Stimulated activated CD4-positive, alpha-beta T cell treated with anti-CD3 and anti-CD28 coated beads, Interleukin-1b, Interleukin-23, amount 100 ng/mL, for 4 hours (primary cell): Measurements from ENCODE around the gene FIGN.

Experiments used
- DNase-seq, 2 donors: peaks; one replicate each; pipeline ENCODE4 v3.0.0-alpha.2; 2020; ENCODE audit warnings: low read depth in 2 of 2

FIGN gene

DNA sequence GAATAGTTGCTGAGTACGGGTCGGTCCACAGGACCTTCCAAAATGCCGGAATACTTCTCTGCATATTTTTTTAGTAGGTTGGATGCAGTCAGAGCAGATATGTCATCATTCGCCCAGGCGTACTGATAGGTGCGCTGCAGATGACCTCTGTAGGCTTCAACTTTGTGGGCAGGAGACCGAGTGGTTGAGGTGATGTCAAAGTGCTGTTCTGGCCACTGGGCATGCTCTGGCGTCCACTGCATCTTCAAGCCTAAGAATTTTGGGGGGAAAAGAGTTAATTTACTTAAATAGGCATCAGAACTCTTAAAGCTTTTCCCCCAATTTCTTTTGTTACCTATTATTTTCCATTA lies 124.3 kb downstream of the FIGN start:
- no peak for DNase-seq

DNA sequence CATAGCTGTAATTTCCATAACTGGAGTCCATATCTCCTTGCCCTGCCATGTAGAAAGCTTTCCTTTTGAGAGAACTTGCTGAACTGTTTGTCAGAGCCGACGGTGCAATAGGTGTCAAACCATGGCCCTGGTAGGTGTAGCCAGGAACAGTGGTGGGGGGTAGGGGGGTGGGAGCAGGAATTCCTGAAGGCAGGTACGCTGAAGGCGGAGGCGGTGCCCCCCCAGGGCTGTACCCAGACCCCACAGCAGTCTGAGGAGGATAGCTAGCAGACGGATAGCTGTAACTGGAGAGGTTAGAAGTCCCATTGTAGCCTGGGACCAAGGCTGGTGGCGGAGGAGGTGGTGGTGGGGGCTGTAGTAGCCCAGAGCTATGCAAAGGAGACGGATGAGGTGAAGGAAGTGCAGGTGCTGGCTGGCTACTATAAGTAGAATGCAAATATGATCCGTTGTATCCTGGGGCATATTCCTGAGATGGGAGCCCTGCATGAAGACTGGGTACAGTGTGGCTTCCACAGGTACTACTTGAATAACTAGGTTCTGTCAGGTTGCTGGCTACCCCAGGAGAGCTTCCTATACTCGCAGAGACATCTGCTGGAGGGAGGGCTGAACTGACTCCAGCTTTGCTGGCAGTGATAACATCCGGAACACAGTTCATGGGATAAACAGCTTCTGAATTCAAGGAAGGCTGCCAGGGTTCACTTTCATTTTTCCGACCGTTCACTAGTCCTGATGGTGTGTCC lies 124.8 kb downstream of the FIGN start:
- DNase-seq, result no peak

DNA sequence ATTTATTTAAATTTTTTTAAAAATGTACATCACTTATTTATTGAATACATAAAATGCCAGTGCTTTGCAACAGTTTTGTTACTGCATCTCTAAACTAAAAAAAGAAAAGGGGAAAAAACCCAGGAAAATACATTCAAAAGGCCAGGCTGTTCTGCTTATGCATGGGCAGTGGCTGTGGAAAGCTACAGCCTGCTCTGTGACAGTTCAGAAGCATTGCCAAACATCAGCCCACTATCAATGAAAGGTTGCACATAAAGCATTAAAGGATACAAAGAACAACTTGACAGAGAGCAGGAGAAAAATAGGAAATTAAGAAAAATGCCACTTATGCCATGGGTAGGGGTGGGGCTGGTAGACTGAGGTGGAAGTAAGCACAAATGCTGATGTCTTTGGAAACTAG lies 128.2 kb downstream of the FIGN start:
- no peak for DNase-seq

GRCh38 chr2:163606878-163607277 lies 128.9 kb downstream of the FIGN start:
- DNase-seq, result no peak

- DNase-seq, result no peak
These were observed 130.0 kb downstream of the FIGN start for GRCh38 chr2:163605779-163606178.

DNA sequence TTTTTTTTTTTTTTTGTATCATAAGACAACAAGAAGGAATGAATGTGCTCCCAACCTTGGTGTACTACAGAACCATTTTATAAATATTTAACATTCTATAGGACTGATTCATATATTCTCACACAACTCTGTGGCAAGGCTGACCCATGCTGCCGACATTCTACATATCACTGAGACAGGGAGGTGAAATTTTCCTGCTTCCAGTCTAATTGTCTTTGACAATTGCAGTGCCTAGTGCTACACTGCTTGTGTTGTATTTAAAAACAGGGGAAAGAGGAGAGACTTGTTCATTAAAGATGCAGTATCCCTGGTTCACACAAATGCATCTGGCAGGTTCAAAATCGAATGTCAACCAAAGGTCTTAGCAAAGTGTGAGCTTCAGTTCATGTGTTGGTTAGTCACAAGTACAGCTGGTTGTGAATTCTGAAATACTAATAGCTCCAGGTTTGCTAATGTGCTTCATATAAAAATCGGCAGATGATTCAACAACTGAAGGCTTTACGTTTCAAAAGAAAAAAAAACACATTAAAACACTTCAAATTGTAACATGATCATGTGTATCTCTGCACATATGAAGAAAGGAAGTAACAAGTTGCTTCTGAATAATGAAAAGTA lies 130.8 kb downstream of the FIGN start:
- no peak for DNase-seq

- no peak for DNase-seq
These were observed 133.6 kb downstream of the FIGN start for GRCh38 chr2:163602196-163602595.

DNA sequence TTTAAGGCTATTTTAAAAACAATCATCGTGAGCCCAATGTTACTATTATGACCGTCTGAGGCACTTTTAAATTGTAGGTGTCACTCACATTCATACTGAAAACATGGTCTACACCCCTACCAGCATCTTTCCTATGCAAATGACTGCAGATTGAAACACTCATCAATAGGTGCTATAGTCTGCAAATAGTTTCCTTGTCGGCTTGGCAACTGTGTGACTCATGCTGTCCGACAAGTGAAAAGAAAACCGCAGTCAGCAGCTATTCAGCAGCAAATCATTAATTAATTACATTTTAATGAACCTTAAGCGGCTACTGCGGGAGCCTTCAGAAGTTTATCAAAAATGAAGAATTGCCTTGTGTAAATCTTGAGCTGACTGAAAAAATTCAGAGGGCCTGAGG lies 134.4 kb downstream of the FIGN start:
- DNase-seq, result no peak

- no peak for DNase-seq
These were observed 135.0 kb downstream of the FIGN start for GRCh38 chr2:163600801-163601200.

DNA sequence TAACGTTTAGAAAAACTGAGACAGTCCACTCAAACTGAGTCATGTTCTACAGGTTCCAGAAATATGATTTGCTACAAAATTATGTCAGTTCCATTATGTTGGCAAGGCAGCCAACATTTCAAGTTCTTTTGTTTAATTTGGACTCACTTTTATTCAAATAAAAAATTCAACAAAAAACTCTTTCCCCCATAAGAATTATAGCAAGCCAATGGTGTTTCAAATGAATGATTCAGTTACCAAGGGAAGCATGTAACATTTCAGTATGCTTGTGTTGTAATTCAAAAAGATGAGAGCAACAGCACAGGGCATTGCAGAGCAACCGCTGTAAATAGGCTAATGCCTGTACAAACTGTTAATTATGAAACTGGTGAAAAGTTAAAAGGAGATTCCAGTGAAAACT lies 140.8 kb downstream of the FIGN start:
- no peak for DNase-seq

DNA sequence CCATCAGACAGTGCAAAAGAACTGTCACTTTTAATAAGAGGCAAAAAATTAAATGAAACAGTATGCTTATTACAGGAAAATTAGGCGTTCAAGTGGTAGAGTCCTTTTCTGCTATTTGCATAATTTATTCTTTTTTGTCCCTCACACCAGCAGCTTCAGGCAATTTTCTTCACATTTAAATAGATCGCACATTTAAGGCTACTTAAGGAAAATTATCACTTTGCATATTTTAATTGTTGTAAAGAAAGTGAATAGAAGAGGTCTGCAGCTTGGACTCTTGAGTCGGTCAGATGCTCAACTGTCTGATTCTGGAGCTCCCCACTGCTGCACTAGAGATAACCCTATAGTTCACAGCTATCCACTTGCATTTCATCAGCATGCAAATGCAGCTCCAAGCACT lies 141.3 kb downstream of the FIGN start:
- no peak for DNase-seq

- DNase-seq, result no peak
These were observed 141.8 kb downstream of the FIGN start for GRCh38 chr2:163593982-163594381.

- no peak for DNase-seq
These were observed 142.7 kb downstream of the FIGN start for GRCh38 chr2:163592954-163593622.

DNA sequence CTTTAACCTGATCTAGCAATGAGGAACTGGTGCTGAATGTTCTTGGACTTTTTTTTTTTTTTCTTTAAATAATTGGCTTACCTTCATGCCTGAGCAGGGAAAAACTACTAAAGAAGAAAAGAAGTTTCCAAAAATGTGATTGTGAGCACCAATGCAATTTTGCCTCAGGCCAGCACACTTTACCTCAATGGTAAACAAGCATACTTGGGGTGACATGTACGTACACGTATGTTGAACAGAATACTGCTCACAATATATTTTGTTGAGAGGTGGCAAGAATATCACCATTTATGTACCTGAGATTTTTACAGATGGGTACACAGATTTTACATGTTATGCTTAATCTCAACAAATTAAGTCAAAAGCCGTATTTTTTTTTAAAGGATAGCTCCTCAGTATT lies 144.3 kb downstream of the FIGN start:
- no peak for DNase-seq

- no peak for DNase-seq
These were observed 155.1 kb downstream of the FIGN start for GRCh38 chr2:163580757-163581156.

- no peak for DNase-seq
These were observed 161.5 kb downstream of the FIGN start for GRCh38 chr2:163574309-163574708.

GRCh38 chr2:163573652-163574051 lies 162.2 kb downstream of the FIGN start:
- no peak for DNase-seq

DNA sequence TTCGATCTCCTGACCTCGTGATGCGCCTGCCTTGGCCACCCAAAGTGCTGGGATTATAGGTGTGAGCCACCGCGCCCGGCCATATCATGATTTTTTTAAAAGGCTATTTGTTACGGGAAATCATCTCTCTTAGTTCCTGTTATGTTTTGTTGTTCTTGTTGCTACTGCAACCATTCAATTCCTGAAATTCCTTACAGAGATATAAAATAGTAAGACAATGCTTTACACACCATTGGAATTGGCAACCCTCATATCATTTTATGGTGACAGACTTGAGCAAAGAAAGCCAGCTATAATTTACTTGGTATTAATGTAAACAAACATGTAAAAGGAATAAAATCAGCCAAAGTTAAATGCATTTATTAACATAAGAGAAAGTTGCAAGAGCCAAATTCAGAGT lies 163.0 kb downstream of the FIGN start:
- DNase-seq, result no peak

- no peak for DNase-seq
These were observed 164.2 kb downstream of the FIGN start for GRCh38 chr2:163571423-163572102.

GRCh38 chr2:163570391-163570790 lies 165.4 kb downstream of the FIGN start:
- no peak for DNase-seq

DNA sequence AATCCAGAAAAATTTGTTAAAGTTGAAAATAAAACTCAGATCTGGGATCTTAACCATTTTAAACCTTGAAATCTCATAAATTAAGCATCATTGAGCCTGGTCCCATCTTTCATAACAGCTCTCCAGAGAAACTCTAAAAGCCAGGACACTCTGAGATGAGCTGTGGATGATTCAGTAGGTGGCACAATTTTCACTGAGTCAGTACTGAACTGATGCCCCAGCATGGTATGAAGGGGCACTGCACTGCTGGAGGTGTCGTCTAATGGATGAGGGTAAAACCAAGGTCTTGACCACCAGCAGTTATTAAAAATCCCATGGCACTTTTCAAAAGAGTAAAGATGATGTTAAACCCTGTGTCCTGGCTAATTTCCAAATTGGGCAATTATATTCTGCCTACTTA lies 170.6 kb downstream of the FIGN start:
- no peak for DNase-seq

DNA sequence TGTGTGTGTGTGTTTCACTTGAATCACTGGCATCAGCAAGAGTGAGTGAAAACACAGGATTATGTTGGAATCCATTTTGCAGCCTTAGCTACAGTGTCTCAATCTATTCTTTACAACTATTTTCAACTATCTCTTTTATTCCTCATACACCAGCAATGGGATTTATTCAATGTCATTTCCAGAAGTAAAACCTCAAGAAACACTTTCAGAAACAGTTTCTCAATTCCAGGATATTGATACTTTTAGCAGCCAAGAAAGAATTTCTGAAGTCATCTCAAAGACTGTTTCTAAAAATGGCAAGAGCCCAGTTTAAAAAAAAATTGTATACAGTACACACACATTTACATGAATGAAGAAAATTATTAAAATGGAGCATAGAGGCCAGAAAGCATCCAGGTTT lies 171.6 kb downstream of the FIGN start:
- no peak for DNase-seq

GRCh38 chr2:163563336-163563735 lies 172.5 kb downstream of the FIGN start:
- DNase-seq, result no peak
